HCT116 (cell line): ENCODE results near the gene RFTN2. TPM values are rescaled to one million over a fixed set of nuclear protein-coding genes. Genes with fewer than 3 reads are reported as not detected.

Experiments
- ATAC-seq: fragments of 200-7000 bp; cut with Tn5 transposase; 2 replicates; pipeline ENCODE4 v1.9.1; 2020; ENCODE audit warnings: mild to moderate bottlenecking, moderate library complexity
- BruUV-seq: library from RNA; stranded (reverse); fragments of 400-500 nt; replicated peaks from 2 replicates; lab custom pipeline; 2021; lab: Mats Ljungman, UMichigan
- CTCF ChIA-PET: fragments of 300-600 bp; sonication (Branson Sonifier 250); formaldehyde crosslinking; loops from one replicate; lab custom pipeline; 2021; ENCODE audit warnings: antibody characterized with exemption; lab: Charles Lee
- POLR2A ChIA-PET: fragments of 300-600, 350-600 bp; sonication (Branson Sonifier 250); formaldehyde crosslinking; loops from one replicate; lab custom pipeline; 2021; ENCODE audit warnings: antibody characterized with exemption; lab: Charles Lee
- RAD21 ChIA-PET, 2 experiments: fragments of 300-600 bp; sonication (Branson Sonifier 250); formaldehyde crosslinking; loops; one replicate each; lab custom pipeline; 2023; ENCODE audit warnings: low total read pairs in 2 of 2; ENCODE audit not compliant: uncharacterized antibody in 2 of 2, unreplicated experiment in 2 of 2, low non-redundant PET in 1 of 2; lab: Charles Lee
- DNase-seq: peaks from one replicate; pipeline ENCODE4 v3.0.0-alpha.2; 2010; ENCODE audit warnings: low read depth, low spot score
- H2AFZ ChIP-seq: fragments of 200-600 bp; shearing (Covaris generic), sonication (generic); 2 replicates; pipeline ENCODE4 v1.6.1; 2017; ENCODE audit warnings: low read depth, mixed run types, mixed read lengths, antibody characterized with exemption, low read length; ENCODE audit not compliant: poor library complexity, severe bottlenecking
- H3K27ac ChIP-seq: 2 replicates; pipeline ENCODE4 v1.5.1; 2012; ENCODE audit warnings: low read depth, low read length
- H3K27me3 ChIP-seq: fragments of 200-600 bp; sonication (generic); 2 replicates; pipeline ENCODE4 v1.6.1; 2016; ENCODE audit warnings: mixed run types, low read length, mixed read lengths; ENCODE audit not compliant: insufficient read depth
- H3K36me3 ChIP-seq, 2 experiments: fragments of 200-500 bp in 1 of 2; fragments of 200-600 bp in 1 of 2; sonication (Bioruptor generic) in 1 of 2; sonication (generic) in 1 of 2; 2 replicates each; pipeline versions ENCODE4 v1.5.1 to v1.6.1; 2014 to 2016; ENCODE audit warnings: low read length in 2 of 2, inconsistent platforms in 1 of 2, mixed read lengths in 1 of 2, mixed run types in 1 of 2; ENCODE audit not compliant: insufficient read depth in 2 of 2, control insufficient read depth in 1 of 2
- H3K4me1 ChIP-seq, 2 experiments: fragments of 200-600 bp in 1 of 2; sonication (generic) in 1 of 2; 2 replicates each; pipeline versions ENCODE4 v1.5.1 to v1.6.1; 2012 to 2017; ENCODE audit warnings: low read length in 2 of 2, inconsistent platforms in 1 of 2, mild to moderate bottlenecking in 1 of 2, mixed read lengths in 1 of 2, mixed run types in 1 of 2, moderate library complexity in 1 of 2; ENCODE audit not compliant: insufficient read depth in 2 of 2, control insufficient read depth in 1 of 2
- H3K4me2 ChIP-seq: fragments of 200-600 bp; sonication (generic); 2 replicates; pipeline ENCODE4 v1.6.1; 2017; ENCODE audit warnings: mixed run types, low read length, mixed read lengths
- H3K4me3 ChIP-seq, 2 experiments: fragments of 200-600 bp in 1 of 2; sonication (generic) in 1 of 2; replicated peaks in 1 of 2; 2 replicates each; pipeline ENCODE4 v1.5.1; 2011 to 2016; ENCODE audit warnings: low read length in 2 of 2, control low read depth in 1 of 2, low read depth in 1 of 2, mild to moderate bottlenecking in 1 of 2, mixed read lengths in 1 of 2, mixed run types in 1 of 2
- H3K79me2 ChIP-seq: fragments of 200-600 bp; sonication (generic); 2 replicates; pipeline ENCODE4 v1.6.1; 2017; ENCODE audit warnings: mild to moderate bottlenecking, mixed run types, low read length, moderate library complexity, mixed read lengths; ENCODE audit not compliant: insufficient read depth
- H3K9ac ChIP-seq: fragments of 200-600 bp; sonication (generic); 2 replicates; pipeline ENCODE4 v1.6.1; 2016; ENCODE audit warnings: low read length, mixed read lengths
- H3K9me2 ChIP-seq: fragments of 200-600 bp; sonication (generic), shearing (Covaris generic); 2 replicates; pipeline ENCODE4 v1.6.1; 2017; ENCODE audit warnings: mixed run types, mild to moderate bottlenecking, moderate library complexity; ENCODE audit not compliant: insufficient read depth
- H3K9me3 ChIP-seq, 2 experiments: fragments of 200-500 bp in 1 of 2; fragments of 200-600 bp in 1 of 2; sonication (Bioruptor generic) in 1 of 2; sonication (generic) in 1 of 2; 2 replicates each; pipeline ENCODE4 v1.6.1; 2014 to 2017; ENCODE audit warnings: low read length in 2 of 2, mixed read lengths in 2 of 2, inconsistent platforms in 1 of 2, low read depth in 1 of 2, mild to moderate bottlenecking in 1 of 2, mixed run types in 1 of 2, moderate library complexity in 1 of 2; ENCODE audit not compliant: control insufficient read depth in 1 of 2, insufficient read depth in 1 of 2
- H4K20me1 ChIP-seq: fragments of 200-600 bp; sonication (generic), shearing (Covaris generic); 2 replicates; pipeline ENCODE4 v1.6.1; 2017; ENCODE audit warnings: mixed run types, mild to moderate bottlenecking, moderate library complexity; ENCODE audit not compliant: insufficient read depth
- CBX3 ChIP-seq: IDR thresholded peaks from 2 replicates; pipeline ENCODE4 v1.6.1; 2012; ENCODE audit warnings: low read depth
- CTCF ChIP-seq, 3 experiments: fragments of 200-600 bp in 1 of 3; sonication (generic) in 1 of 3; IDR thresholded peaks in 2 of 3; conservative IDR thresholded peaks in 1 of 3; 2 replicates each; pipeline ENCODE4 v1.5.1; 2012 to 2017; ENCODE audit warnings: low read depth in 2 of 3, low read length in 2 of 3, antibody characterized with exemption in 1 of 3, borderline replicate concordance in 1 of 3, control low read depth in 1 of 3, mild to moderate bottlenecking in 1 of 3, mixed read lengths in 1 of 3, mixed run types in 1 of 3, moderate library complexity in 1 of 3; ENCODE audit not compliant: insufficient read depth in 1 of 3
- EGR1 ChIP-seq: IDR thresholded peaks from 2 replicates; pipeline ENCODE4 v1.6.1; 2012; ENCODE audit warnings: low read depth
- ELF1 ChIP-seq: IDR thresholded peaks from 2 replicates; pipeline ENCODE4 v1.6.1; 2012; ENCODE audit warnings: low read depth, borderline replicate concordance
- EZH2phosphoT487 ChIP-seq: fragments of 200-600 bp; IDR thresholded peaks from 2 replicates; pipeline ENCODE4 v1.6.1; 2018; ENCODE audit warnings: antibody characterized with exemption, borderline replicate concordance
- FOSL1 ChIP-seq: IDR thresholded peaks from 2 replicates; pipeline ENCODE4 v1.6.1; 2012; ENCODE audit warnings: low read depth
- POLR2A ChIP-seq: IDR thresholded peaks from 2 replicates; pipeline ENCODE4 v1.7.0; 2011; ENCODE audit warnings: borderline replicate concordance; ENCODE audit not compliant: insufficient read depth, insufficient read length; ENCODE audit errors: extremely low read depth
- RAD21 ChIP-seq: IDR thresholded peaks from 2 replicates; pipeline ENCODE4 v1.6.1; 2012; ENCODE audit warnings: low read depth, mild to moderate bottlenecking
- SIN3A ChIP-seq: IDR thresholded peaks from 2 replicates; pipeline ENCODE4 v1.6.1; 2012; ENCODE audit warnings: low read depth
- SRF ChIP-seq: IDR thresholded peaks from 2 replicates; pipeline ENCODE4 v1.6.1; 2012; ENCODE audit warnings: low read depth
- TCF7L2 ChIP-seq: IDR thresholded peaks from 2 replicates; pipeline ENCODE4 v1.7.0; 2011; ENCODE audit warnings: borderline replicate concordance, inconsistent platforms; ENCODE audit not compliant: insufficient read depth, insufficient read length; ENCODE audit errors: extremely low read depth
- YY1 ChIP-seq: IDR thresholded peaks from 2 replicates; pipeline ENCODE4 v1.6.1; 2011; ENCODE audit warnings: low read length, low read depth, moderate library complexity, mild to moderate bottlenecking; ENCODE audit not compliant: insufficient replicate concordance; ENCODE audit errors: extremely low read depth
- ZFX ChIP-seq: fragments of 450-650 bp; IDR thresholded peaks from 2 replicates; pipeline ENCODE4 v1.6.1; 2017
- ZNF274 ChIP-seq: fragments of 200-500 bp; sonication (Bioruptor generic); IDR thresholded peaks from 2 replicates; pipeline ENCODE4 v1.6.1; 2014; ENCODE audit warnings: mild to moderate bottlenecking, low read depth, low read length, inconsistent platforms
- intact Hi-C: fragments of 100-400 bp; cut with micrococcal nuclease; formaldehyde crosslinking; loops from 2 replicates; pipeline ENCODE4 v1.10.0; 2022
- total RNA-seq: library from RNA; stranded (reverse); gene quantifications from one replicate; pipeline ENCODE4 v1.2.1, GENCODE V29; 2021; ENCODE audit not compliant: unreplicated experiment
- TF ChIP-seq, protein P1 (sequence below): IDR thresholded peaks from 2 replicates; pipeline ENCODE4 v1.6.1; 2012
- TF ChIP-seq, protein P2 (sequence below): IDR thresholded peaks from 2 replicates; pipeline ENCODE4 v1.6.1; 2012; ENCODE audit warnings: low read depth

The RFTN2 gene
- total RNA-seq, 1 experiment from 2014 or later = not detected

DNA sequence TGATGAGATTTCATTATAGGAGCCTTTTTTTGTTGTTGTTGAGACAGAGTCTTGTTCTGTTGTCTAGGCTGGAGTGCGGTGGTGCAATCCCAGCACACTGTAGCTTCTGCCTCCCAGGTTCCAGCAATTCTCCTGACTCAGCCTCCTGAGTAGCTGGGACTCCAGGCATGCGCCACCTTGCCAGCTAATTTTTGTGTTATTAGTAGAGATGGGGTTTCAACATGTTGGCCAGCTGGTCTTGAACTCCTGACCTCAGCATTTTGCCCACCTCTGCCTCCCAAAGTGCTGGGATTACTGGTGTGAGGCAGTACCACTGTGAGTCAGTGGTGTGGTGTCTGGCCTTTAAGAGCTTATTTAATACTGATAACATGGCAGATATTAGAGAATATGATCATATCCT, 99.4 kb downstream of the RFTN2 start:
- no peak for ATAC-seq
- Histone ChIP-seq H3K9ac (no peak overlapping the region), H3K36me3 (peaks cover 0 to 9% of the 10 kb centered on the region in 2 experiments; a peak in 1 of 4 replicates), H3K4me1 (0 out of 4 replicates have a peak, but pooled peaks cover 0 to 3% of the 10 kb centered on the region in 2 experiments), H3K4me2 (no peak overlapping the region), H4K20me1 (no peaks in the 10 kb centered on the region), H3K27ac (no peak overlapping the region), H3K79me2 (no peaks in the 10 kb centered on the region), H3K9me2 (no peaks in the 10 kb centered on the region), H3K27me3 (no peaks in the 10 kb centered on the region), H3K9me3 (peaks cover 0 to 4% of the 10 kb centered on the region in 2 experiments; a peak in 1 of 4 replicates), H2AFZ (no peak overlapping the region), H3K4me3 (no peak overlapping the region)
- BruUV-seq = no TSS peak
- RAD21 ChIA-PET = no interaction called here
- POLR2A ChIA-PET = no interaction called here
- CTCF ChIA-PET = no interaction called here
- intact Hi-C loops = no loop called here
- DNase-seq = no peak
- no peak for TF ChIP-seq TCF7L2

GRCh38 chr2:197573608-197574007, 101.8 kb downstream of the RFTN2 start:
- no TSS peak for BruUV-seq
- ATAC-seq (no peak), DNase-seq (no peak)
- TF ChIP-seq RAD21 (no peak), YY1 (no peak), ZFX (no peak), ELF1 (no peak), FOSL1 (no peak), CTCF (IDR thresholded peaks at IDR 0.05 in 2 of 3, conservative IDR thresholded peaks at IDR 0.05 in 1 of 3; ENCODE audit: borderline replicate concordance in 1 of 3, insufficient read depth in 1 of 3, low read depth in 2 of 3, low read length in 2 of 3) (no peak), EGR1 (no peak), TCF7L2 (no peak), EZH2phosphoT487 (no peak), ZNF274 (no peak), SIN3A (no peak), CBX3 (no peak), POLR2A (no peak), SRF (no peak)
- TF ChIP-seq, protein P1, sequence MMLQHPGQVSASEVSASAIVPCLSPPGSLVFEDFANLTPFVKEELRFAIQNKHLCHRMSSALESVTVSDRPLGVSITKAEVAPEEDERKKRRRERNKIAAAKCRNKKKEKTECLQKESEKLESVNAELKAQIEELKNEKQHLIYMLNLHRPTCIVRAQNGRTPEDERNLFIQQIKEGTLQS = no peak
- TF ChIP-seq, protein P2, sequence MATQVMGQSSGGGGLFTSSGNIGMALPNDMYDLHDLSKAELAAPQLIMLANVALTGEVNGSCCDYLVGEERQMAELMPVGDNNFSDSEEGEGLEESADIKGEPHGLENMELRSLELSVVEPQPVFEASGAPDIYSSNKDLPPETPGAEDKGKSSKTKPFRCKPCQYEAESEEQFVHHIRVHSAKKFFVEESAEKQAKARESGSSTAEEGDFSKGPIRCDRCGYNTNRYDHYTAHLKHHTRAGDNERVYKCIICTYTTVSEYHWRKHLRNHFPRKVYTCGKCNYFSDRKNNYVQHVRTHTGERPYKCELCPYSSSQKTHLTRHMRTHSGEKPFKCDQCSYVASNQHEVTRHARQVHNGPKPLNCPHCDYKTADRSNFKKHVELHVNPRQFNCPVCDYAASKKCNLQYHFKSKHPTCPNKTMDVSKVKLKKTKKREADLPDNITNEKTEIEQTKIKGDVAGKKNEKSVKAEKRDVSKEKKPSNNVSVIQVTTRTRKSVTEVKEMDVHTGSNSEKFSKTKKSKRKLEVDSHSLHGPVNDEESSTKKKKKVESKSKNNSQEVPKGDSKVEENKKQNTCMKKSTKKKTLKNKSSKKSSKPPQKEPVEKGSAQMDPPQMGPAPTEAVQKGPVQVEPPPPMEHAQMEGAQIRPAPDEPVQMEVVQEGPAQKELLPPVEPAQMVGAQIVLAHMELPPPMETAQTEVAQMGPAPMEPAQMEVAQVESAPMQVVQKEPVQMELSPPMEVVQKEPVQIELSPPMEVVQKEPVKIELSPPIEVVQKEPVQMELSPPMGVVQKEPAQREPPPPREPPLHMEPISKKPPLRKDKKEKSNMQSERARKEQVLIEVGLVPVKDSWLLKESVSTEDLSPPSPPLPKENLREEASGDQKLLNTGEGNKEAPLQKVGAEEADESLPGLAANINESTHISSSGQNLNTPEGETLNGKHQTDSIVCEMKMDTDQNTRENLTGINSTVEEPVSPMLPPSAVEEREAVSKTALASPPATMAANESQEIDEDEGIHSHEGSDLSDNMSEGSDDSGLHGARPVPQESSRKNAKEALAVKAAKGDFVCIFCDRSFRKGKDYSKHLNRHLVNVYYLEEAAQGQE = no peak
- Histone ChIP-seq H3K27ac (no peak overlapping the region), H3K36me3 (peaks cover 0 to 9% of the 10 kb centered on the region in 2 experiments; a peak in 1 of 4 replicates), H4K20me1 (no peaks in the 10 kb centered on the region), H3K27me3 (no peaks in the 10 kb centered on the region), H3K79me2 (no peaks in the 10 kb centered on the region), H3K4me2 (no peak overlapping the region), H3K4me3 (no peak overlapping the region), H3K9me3 (peaks cover 0 to 4% of the 10 kb centered on the region in 2 experiments; a peak in 1 of 4 replicates), H3K9me2 (no peaks in the 10 kb centered on the region), H3K9ac (no peak overlapping the region), H3K4me1 (0 out of 4 replicates have a peak, but pooled peaks cover 0 to 3% of the 10 kb centered on the region in 2 experiments), H2AFZ (no peak overlapping the region)
- ChIA-PET POLR2A (no interaction called here), RAD21 (no interaction called here), CTCF (no interaction called here)
- intact Hi-C loops = no loop called here
